ENCODE results near the gene LAP3.
"Not testable (repeated sequence)": the region's sequence is repeated elsewhere in the genome, so short reads cannot be mapped to it uniquely, and the experiment has no call there.

The LAP3 gene
- 46.0 to 87.2 (median 54.8) reads per million in 4 experiments for total RNA-seq

DNA sequence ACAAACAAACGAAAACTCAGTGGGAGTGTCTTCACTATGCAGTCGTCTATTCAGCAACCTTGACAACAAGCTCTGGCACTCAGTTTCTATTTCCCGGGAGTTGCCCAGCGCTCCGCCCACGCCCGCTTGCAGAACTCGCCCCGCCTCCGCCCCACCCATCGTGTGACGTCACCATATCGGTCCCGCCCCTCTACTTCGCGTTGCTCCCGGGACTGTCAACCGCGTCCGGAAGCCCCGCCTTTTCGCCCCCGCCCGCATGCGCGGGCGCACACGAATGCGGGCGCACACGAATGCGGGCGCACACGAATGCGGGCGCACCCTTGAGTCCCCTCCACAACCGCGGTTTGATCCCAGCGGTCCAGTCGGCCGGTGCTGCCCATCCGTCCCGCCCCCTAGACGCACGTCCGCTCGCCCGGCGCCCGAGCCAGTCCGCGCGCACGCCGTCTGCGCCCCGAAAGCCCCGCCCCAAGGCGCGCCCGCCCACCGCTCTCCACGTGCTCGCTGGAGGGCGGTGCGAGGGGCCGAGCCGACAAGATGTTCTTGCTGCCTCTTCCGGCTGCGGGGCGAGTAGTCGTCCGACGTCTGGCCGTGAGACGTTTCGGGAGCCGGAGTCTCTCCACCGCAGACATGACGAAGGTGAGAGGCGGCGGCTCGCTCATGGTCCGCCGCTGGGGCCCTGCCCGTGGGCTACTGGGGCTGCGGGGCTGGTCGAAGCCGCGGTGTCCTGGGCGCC, at the start of gene LAP3:
Gene LAP3 (plus strand): TSS at position 267 of the 733 bp plus-strand sequence. CDS start 268 bp downstream, at position 535.
- DNase-seq: peak; percentile 99

DNA sequence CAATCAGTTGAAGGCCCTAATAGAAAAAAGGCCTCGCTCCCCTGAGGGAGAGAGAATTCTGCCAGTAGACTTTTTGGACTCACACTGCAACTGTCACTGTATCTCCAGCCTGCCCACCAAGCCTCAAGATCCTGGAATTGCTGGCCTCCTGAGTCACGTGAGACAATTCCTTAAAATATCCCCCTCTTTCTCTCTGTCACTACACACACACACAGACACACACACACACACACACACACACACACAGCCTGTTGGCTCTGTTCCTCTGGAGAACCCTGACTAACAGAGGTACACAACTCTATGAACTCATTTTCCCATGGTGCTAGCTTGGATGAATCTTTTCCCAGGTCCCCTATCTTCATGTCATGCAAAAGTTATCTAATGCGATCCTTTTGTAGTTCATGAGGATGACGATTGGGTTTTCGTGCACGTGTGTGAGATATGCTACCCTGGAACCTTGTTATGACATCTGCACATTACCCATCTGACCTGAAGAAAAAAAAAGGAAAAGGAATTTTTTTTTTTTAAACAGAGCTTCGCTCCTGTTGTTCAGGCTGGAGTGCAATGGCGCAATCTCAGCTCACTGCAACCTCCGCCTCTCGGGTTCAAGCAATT, 48.3 kb upstream of the LAP3 start:
- no peak for DNase-seq

GRCh38 chr4:17531538-17532285, 45.3 kb upstream of the LAP3 start:
- no peak for DNase-seq

DNA sequence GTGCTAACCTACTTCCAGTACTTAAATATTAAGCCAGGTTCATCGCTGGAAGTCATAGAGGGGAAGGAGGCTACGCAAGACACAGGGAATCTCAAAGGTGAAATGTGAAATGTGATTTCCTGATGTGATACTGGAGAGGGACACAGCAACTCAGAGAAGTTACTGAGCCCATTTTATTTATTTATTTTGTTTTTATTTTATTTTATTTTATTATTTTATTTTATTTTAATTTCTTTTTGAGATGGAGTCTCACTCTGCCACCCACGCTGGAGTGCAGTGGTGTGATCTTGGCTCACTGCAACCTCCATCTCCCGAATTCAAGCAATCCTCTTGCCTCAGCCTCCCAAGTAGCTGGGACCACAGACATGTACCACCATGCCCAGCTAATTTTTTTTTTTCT, 42.3 kb upstream of the LAP3 start:
- no peak for DNase-seq

DNA sequence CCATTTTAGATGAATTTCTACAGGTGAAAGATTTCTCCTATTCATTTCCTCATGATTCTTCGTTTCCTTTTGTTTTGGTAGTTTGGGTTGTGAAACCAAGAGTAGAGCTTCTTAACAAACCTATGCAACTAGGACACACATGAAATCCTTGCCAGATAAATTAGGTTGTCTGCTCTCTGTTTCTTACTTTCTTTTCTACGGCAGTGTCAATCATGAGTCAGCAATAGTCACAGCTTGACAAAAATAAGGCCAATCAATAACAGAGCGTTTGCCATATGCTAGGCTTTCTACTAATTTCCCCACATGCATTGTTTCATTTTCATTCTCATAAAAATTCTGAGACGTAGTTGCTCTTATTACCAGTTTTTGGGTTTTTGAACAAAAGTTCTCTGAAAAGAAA, 41.8 kb upstream of the LAP3 start:
- DNase-seq: no peak

GRCh38 chr4:17535906-17536305, 41.1 kb upstream of the LAP3 start:
- DNase-seq: no peak

- DNase-seq: not testable (repeated sequence)
Measured at GRCh38 chr4:17537060-17537459, 39.9 kb upstream of the LAP3 start.

DNA sequence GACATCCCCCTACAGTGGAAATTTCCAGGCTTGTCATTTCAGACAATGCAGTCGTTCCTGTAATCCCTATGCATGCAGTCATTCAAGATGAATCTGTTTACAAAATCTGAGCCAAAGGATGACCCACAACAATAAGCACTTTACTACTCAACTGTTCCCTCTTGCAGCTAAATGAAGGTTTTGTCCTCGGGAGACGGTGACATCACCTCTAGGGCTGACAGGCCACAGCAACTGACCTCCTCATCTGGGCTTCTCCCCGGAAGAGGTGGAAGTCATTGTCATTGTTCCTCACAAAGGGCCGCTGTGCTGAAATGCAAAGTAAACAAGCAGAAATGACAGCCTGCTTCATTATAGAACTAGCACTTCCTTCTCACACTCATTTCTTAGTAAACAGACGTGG, 32.8 kb upstream of the LAP3 start:
- no peak for DNase-seq

- no peak for DNase-seq
Measured at GRCh38 chr4:17544831-17545234, 32.2 kb upstream of the LAP3 start.

DNA sequence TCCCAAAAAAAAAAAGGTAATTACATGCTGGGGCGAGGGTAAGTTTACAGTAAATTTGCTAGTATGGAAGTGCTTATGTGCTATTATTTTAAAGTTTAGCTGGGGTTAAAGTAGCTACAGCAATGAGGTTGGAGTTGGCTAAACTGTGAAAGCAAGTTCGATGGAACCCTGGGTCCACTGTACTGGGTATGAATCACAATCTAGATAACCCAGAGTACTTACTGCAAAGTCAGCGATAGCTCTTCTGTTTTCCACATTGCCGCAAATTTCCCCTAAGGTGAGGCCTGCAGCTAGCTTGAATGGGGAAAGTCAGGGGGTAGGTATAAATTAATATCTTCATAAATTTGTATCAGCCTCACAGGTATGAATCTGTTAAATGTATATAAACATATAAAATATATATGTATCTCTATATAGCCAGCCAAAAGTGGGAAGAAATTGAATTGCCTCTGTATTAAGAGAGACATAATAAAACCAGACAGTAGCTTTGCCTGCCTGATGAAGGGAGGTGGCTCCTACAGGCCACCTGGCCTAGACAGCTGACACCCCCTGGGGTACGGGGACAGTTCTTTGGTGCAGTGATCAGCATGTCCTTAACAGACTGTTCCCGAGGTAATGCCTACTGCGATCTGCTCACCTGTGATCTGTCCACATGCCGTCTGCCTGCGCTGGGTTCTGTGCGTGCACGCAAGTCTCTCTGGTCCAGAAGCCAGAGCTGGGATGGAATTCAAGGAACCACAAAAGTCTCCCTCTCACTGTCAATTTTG, 31.4 kb upstream of the LAP3 start:
- no peak for DNase-seq

DNA sequence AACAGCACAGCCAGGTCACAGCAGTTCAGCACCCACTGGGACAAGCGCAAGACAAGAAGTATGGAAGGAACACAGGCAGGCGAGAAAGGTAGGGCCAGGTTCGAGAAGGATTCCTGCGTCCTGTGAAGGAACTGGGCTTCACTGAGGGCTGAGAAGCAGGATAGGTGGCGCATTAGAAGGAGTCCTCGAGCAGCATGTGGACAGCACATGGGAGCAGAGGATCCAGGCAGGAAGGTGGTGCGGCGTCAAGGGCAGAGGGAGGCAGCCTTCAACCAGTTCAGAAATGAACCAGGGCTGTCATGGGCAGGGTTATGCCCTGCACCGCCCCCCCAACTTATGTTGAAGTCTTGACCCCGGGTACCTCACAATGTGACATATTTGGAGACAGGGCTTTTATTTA, 30.8 kb upstream of the LAP3 start:
- no peak for DNase-seq

GRCh38 chr4:17546678-17547077, 30.3 kb upstream of the LAP3 start:
- no peak for DNase-seq

DNA sequence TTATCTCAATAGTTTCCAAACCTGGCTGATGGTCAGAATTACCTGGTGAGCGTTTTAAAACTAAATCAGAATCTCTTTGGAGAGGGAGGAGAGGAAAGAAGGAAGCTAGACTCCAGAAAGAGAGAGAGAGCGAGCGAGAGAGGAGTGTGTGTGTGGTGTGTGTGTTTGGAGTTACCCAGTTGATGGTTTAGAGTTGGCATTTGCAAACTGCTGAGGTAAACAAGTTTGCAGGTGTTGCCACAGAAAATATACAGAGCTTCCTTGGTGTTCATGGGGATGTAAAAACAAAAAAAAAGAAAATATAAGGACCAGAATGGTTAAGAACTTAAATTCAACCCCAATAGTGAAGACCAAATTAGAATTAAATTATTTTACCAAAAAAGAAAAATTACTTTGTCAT, 26.4 kb upstream of the LAP3 start:
- no peak for DNase-seq

GRCh38 chr4:17552427-17552826, 24.6 kb upstream of the LAP3 start:
- no peak for DNase-seq

DNA sequence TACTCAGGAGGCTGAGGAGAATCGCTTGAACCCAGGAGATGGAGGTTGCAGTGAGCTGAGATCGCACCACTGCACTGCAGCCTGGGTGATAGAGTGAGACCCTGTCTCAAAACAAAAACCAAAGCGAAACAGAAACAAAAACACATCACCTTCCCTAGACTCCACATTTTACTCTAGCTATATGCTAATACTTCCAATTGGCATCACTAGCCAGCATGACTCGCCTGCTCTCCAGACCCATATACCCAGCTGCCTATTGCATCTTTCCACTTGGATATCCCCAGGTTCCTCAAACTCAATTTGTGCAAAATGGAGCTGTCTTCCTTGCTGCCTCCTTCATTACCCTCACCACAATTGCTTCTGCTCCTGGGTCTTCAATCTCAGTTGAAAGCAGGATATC, 22.4 kb upstream of the LAP3 start:
- DNase-seq: no peak

DNA sequence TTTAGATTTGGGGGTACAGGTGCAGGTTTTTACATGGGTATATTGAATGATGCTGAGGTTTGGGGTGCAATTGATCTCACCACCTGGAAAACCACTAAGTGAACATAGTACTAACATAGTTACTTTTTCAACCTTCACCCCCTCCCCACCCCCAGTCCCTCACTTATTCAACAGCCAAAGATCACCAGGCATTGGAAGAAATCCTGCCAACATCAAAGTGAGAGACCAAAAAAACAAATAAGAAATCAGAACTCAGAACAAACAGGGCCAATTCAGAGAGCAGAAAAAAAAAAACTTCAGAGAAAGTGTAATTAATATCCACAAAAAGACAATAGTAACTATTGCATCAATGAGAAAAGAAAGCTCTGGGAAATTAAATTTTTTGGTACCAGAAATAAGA, 20.5 kb upstream of the LAP3 start:
- DNase-seq: no peak

DNA sequence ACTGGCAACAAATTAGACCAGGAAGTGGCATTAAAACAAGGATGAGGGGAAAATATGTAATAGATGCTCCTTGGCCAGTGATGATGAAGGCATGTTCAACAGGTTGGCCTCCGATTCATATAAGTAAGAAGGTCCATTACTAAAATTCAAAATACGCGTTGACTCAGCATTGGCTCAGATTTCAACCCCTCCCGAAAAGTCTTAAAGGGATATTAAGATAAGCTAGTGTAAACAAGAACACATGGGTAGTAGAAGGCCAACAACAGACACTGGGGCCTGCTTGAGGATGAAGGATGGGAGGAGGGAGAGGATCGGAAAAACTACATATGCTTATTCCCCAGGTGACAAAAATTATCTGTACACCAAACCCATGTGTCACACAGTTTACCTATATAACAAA, 19.1 kb upstream of the LAP3 start:
- no peak for DNase-seq

DNA sequence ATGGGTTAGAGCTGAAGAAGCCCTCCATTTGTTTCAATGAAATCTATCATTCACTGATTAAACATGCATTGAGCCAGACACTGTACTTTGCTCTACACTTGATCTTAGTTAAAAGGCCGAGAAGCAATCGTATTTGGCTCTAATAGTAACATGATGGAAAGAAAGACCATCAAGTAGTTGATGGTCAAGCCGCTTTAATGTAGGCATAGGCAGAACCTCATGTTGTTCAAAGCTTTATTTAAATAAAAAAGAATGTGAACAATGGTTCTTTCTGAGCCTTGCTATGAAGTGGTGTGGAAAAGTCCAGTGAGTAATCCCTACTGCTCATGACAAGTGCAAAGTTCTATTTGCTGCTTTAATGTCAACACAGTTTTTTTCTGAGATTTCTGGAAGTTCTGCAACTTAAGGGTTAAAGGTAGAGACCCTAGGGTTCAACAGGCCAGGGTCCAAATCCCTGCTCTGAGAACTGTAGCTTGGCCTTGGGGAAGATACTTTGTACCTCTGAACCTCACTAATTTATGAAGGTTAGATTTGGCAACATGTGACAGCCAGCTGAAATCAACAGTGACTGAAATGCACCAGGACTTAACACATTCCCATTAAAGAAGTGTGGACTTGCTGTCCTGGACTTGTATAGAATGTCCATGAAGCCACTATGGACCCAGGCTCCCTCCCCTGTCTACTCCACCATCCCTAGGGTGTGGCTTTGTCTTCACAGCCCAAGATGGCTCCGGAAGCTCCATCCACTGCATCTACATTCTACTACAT, 17.9 kb upstream of the LAP3 start:
- DNase-seq: no peak

GRCh38 chr4:17559709-17560048, 17.3 kb upstream of the LAP3 start:
- DNase-seq: no peak

- DNase-seq: no peak
Measured at GRCh38 chr4:17560065-17560673, 16.8 kb upstream of the LAP3 start.

GRCh38 chr4:17561195-17561909, 15.6 kb upstream of the LAP3 start:
- DNase-seq: no peak
